ENCODE measurements around the gene TGFBR3. TPM values are rescaled to one million over a fixed set of nuclear protein-coding genes. Genes with fewer than 3 reads are reported as not detected.
A peak's percentile ranks its signal among the peaks of the same experiment; 100 is the strongest.

The TGFBR3 gene
- total and polyA plus RNA-seq, 9 of the 15 experiments (the other 6 are each of a cell fraction or from before 2014, with no cell fraction given): 3.6 to 32.4 (median 15.6) TPM

- Histone ChIP-seq H3K9me1 (ENCODE audit: control insufficient read depth, insufficient read depth, low read length) (no peaks in the 10 kb centered on the region), H3K4me3 (no peak overlapping the region), H3K36me3 (ENCODE audit: control insufficient read depth, insufficient read depth, low read length) (peaks cover 12% of the 10 kb centered on the region; the same call in 1 of the 3 replicates), H3K79me2 (ENCODE audit: control insufficient read depth, insufficient read depth, low read length) (peaks cover 25% of the 10 kb centered on the region; the same call in 2 of the 3 replicates), H3K9ac (ENCODE audit: insufficient read depth in 1 of 2, low read depth in 2 of 2, low read length in 2 of 2) (no peak overlapping the region), H3K27ac (ENCODE audit: extremely low read depth, low read depth, low read length) (no peak overlapping the region), H3K4me1 (replicated peaks in 1 of 2; ENCODE audit: control insufficient read depth in 2 of 2, insufficient read depth in 2 of 2, low read length in 2 of 2) (no peaks in the 10 kb centered on the region), H3K9me3 (replicated peaks; ENCODE audit: control insufficient read depth, insufficient read depth, low read depth, low read length) (no peaks in the 10 kb centered on the region), H3K27me3 (ENCODE audit: control insufficient read depth in 2 of 2, insufficient read depth in 2 of 2, low read length in 2 of 2) (no peaks in the 10 kb centered on the region), H3K4me2 (ENCODE audit: insufficient read depth, low read length) (no peak overlapping the region), H4K20me1 (replicated peaks; ENCODE audit: control insufficient read depth, insufficient read depth, low read length) (no peaks in the 10 kb centered on the region; the same call in 1 of the 2 replicates), H2AFZ (ENCODE audit: low read depth, low read length) (no peak overlapping the region)
- no TSS peak for BruUV-seq (replicated peaks)
- CTCF ChIA-PET (ENCODE audit: low intra/inter-chr PET ratio): no interaction called here
- intact Hi-C loops (cut with micrococcal nuclease): no loop called here
- DNase-seq (ENCODE audit: extremely low read depth in 1 of 4, low spot score in 3 of 4) (no peak), ATAC-seq (no peak), FAIRE-seq (no peak)
- 82% methylated on average over 5 of the region's 5 CpGs for WGBS (ENCODE audit: insufficient coverage, low coverage, missing lambda C conversion rate)
- no peak for TF ChIP-seq RFX1 (IDR thresholded peaks at IDR 0.05)
- no peak for TF ChIP-seq SIRT6 (IDR thresholded peaks at IDR 0.05; ENCODE audit: low read depth, low read length)
- no peak for TF ChIP-seq ELF1 (tag; IDR thresholded peaks at IDR 0.05)
- 0 out of 2 replicates have a peak, but pooled peaks have one; percentile 9 for TF ChIP-seq SPI1 (IDR thresholded peaks at IDR 0.05; ENCODE audit: borderline replicate concordance, low read depth, low read length)
- TF ChIP-seq NCOA4 (IDR thresholded peaks at IDR 0.05; ENCODE audit: partially characterized antibody): no peak
- no peak for TF ChIP-seq CCNT2 (IDR thresholded peaks at IDR 0.05; ENCODE audit: borderline replicate concordance, extremely low read depth, insufficient read length, low read depth, low read length)
- TF ChIP-seq ZNF431 (CRISPR knock-in tag; IDR thresholded peaks at IDR 0.05): no peak
- TF ChIP-seq C11orf30 (IDR thresholded peaks at IDR 0.05; ENCODE audit: low read depth): peak; percentile 14; the same call in 1 of the 2 replicates
- 0 out of 2 replicates have a peak, but pooled peaks have one; percentile 29 for TF ChIP-seq ZNF316 (IDR thresholded peaks at IDR 0.05)
- in situ Hi-C loops (cut with MboI): no loop called here
- POLR2A ChIA-PET: interaction anchor here (0.8 to 2.1 kb wide), 5 partner anchors 10 to 23 kb away, joined by 3 to 7 read pairs (median 5); no protein-coding TSS in a partner anchor
These were observed 21.8 kb downstream of the TGFBR3 start for GRCh38 chr1:91864017-91864700.
